GOT3 (cell line): Measurements from ENCODE around the gene COL19A1.
"Not testable (repeated sequence)": the region's sequence is repeated elsewhere in the genome, so short reads cannot be mapped to it uniquely, and the experiment has no call there.

ENCODE experiments used
- DNase-seq: peaks from one replicate; lab custom pipeline; 2025; ENCODE audit warnings: mixed read lengths; lab: John Stamatoyannopoulos, UW

The COL19A1 gene

GRCh38 chr6:69866770-69867638 lies 648 bp downstream of the COL19A1 start:
- peak; percentile 4 for DNase-seq

- no peak for DNase-seq
Observed at GRCh38 chr6:69867639-69867976, 1.3 kb downstream of the COL19A1 start.

- no peak for DNase-seq
Observed at GRCh38 chr6:69868252-69868804, 2.0 kb downstream of the COL19A1 start.

- no peak for DNase-seq
Observed at GRCh38 chr6:69868961-69869360, 2.6 kb downstream of the COL19A1 start.

- DNase-seq, result no peak
Observed at GRCh38 chr6:69871107-69871506, 4.8 kb downstream of the COL19A1 start.

- no peak for DNase-seq
Observed at GRCh38 chr6:69873291-69873690, 6.9 kb downstream of the COL19A1 start.

GRCh38 chr6:69875715-69876114 lies 9.4 kb downstream of the COL19A1 start:
- no peak for DNase-seq

GRCh38 chr6:69878795-69879194 lies 12.4 kb downstream of the COL19A1 start:
- DNase-seq, result no peak

GRCh38 chr6:69880601-69881000 lies 14.2 kb downstream of the COL19A1 start:
- no peak for DNase-seq

- no peak for DNase-seq
Observed at GRCh38 chr6:69881322-69882151, 15.2 kb downstream of the COL19A1 start.

- no peak for DNase-seq
Observed at GRCh38 chr6:69883551-69883950, 17.2 kb downstream of the COL19A1 start.

GRCh38 chr6:69884231-69884630 lies 17.9 kb downstream of the COL19A1 start:
- no peak for DNase-seq

- no peak for DNase-seq
Observed at GRCh38 chr6:69887026-69887425, 20.7 kb downstream of the COL19A1 start.

- no peak for DNase-seq
Observed at GRCh38 chr6:69887714-69888345, 21.5 kb downstream of the COL19A1 start.

- DNase-seq, result no peak
Observed at GRCh38 chr6:69888482-69889233, 22.3 kb downstream of the COL19A1 start.

GRCh38 chr6:69889234-69889974 lies 23.0 kb downstream of the COL19A1 start:
- not testable (repeated sequence) for DNase-seq

- DNase-seq, result not testable (repeated sequence)
Observed at GRCh38 chr6:69892561-69892960, 26.2 kb downstream of the COL19A1 start.

GRCh38 chr6:69893266-69893665 lies 26.9 kb downstream of the COL19A1 start:
- not testable (repeated sequence) for DNase-seq

GRCh38 chr6:69894578-69895347 lies 28.4 kb downstream of the COL19A1 start:
- DNase-seq, result peak; percentile 8

GRCh38 chr6:69895396-69895795 lies 29.0 kb downstream of the COL19A1 start:
- DNase-seq, result no peak
